SK-N-SH treated with all-trans-retinoic acid at 6 μM for 48 hours (cell line): ENCODE data around the gene DPYSL3.

ENCODE experiments used
- ATAC-seq: fragments of 200-7000 bp; cut with Tn5 transposase; 3 replicates; pipeline ENCODE4 v1.9.1; 2020; ENCODE audit warnings: mild to moderate bottlenecking, moderate library complexity
- BACH2 ChIP-seq: fragments of 250-450 bp; sonication (Bioruptor Pico); IDR thresholded peaks from 2 replicates; pipeline ENCODE4 v1.9.0; 2021; ENCODE audit warnings: mild to moderate bottlenecking, borderline replicate concordance
- CSDC2 ChIP-seq: fragments of 250-450 bp; sonication (Bioruptor Pico); IDR thresholded peaks from 2 replicates; pipeline ENCODE4 v1.5.0; 2020; ENCODE audit warnings: mild to moderate bottlenecking, moderate library complexity
- ESRRG ChIP-seq: fragments of 250-450 bp; sonication (Bioruptor Pico); IDR thresholded peaks from 2 replicates; pipeline ENCODE4 v1.6.1; 2021; ENCODE audit warnings: mild to moderate bottlenecking
- GLIS3 ChIP-seq: fragments of 250-450 bp; sonication (Bioruptor Pico); IDR thresholded peaks from 2 replicates; pipeline ENCODE4 v1.5.0; 2020; ENCODE audit warnings: mild to moderate bottlenecking, moderate library complexity
- ISL1 ChIP-seq: fragments of 250-450 bp; sonication (Bioruptor Pico); IDR thresholded peaks from 2 replicates; pipeline ENCODE4 v2.1.2; 2022; ENCODE audit warnings: mild to moderate bottlenecking, moderate library complexity
- OSR1 ChIP-seq: fragments of 250-450 bp; sonication (Bioruptor Pico); IDR thresholded peaks from 2 replicates; pipeline ENCODE4 v1.8.0; 2022; ENCODE audit warnings: moderate library complexity, mild to moderate bottlenecking, inconsistent platforms
- PPARA ChIP-seq: fragments of 250-450 bp; sonication (Bioruptor Pico); IDR thresholded peaks from 2 replicates; pipeline ENCODE4 v1.5.0; 2020; ENCODE audit warnings: mild to moderate bottlenecking, borderline replicate concordance
- RARB ChIP-seq: fragments of 250-450 bp; sonication (Bioruptor Pico); IDR thresholded peaks from 2 replicates; pipeline ENCODE4 v1.8.0; 2021; ENCODE audit warnings: mild to moderate bottlenecking, moderate library complexity
- SNAI2 ChIP-seq: fragments of 250-450 bp; sonication (Bioruptor Pico); IDR thresholded peaks from 2 replicates; pipeline ENCODE4 v1.5.0; 2020; ENCODE audit warnings: mild to moderate bottlenecking, moderate library complexity
- TCF4 ChIP-seq: fragments of 250-450 bp; sonication (Bioruptor Pico); IDR thresholded peaks from 2 replicates; pipeline ENCODE4 v1.8.0; 2021; ENCODE audit warnings: mild to moderate bottlenecking, moderate library complexity, borderline replicate concordance
- TOX ChIP-seq: fragments of 250-450 bp; sonication (Bioruptor Pico); IDR thresholded peaks from 2 replicates; pipeline ENCODE4 v1.8.0; 2021; ENCODE audit warnings: mild to moderate bottlenecking, moderate library complexity, borderline replicate concordance
- ZC3H10 ChIP-seq: fragments of 250-450 bp; sonication (Bioruptor Pico); IDR thresholded peaks from 2 replicates; pipeline ENCODE4 v1.5.1; 2021; ENCODE audit warnings: mild to moderate bottlenecking, moderate library complexity
- ZFP3 ChIP-seq: fragments of 250-450 bp; sonication (Bioruptor Pico); IDR thresholded peaks from 2 replicates; pipeline ENCODE4 v1.5.0; 2020; ENCODE audit warnings: mild to moderate bottlenecking, moderate library complexity
- ZFP30 ChIP-seq: fragments of 450-650 bp; formaldehyde crosslinking; IDR thresholded peaks from 2 replicates; pipeline ENCODE4 v1.5.0; 2022; ENCODE audit warnings: mild to moderate bottlenecking, moderate library complexity
- ZNF565 ChIP-seq: fragments of 450-650 bp; formaldehyde crosslinking; conservative IDR thresholded peaks from 2 replicates; pipeline ENCODE4 v1.5.0; 2020; ENCODE audit warnings: low read depth, mild to moderate bottlenecking, moderate library complexity
- ZNF70 ChIP-seq: fragments of 450-650 bp; formaldehyde crosslinking; IDR thresholded peaks from 2 replicates; pipeline ENCODE4 v1.5.0; 2020; ENCODE audit warnings: mild to moderate bottlenecking, moderate library complexity
- ZNF8 ChIP-seq: fragments of 450-650 bp; formaldehyde crosslinking; IDR thresholded peaks from 2 replicates; pipeline ENCODE4 v1.5.0; 2020; ENCODE audit warnings: mild to moderate bottlenecking, moderate library complexity
- TF ChIP-seq, protein P1 (sequence below): fragments of 250-450 bp; sonication (Bioruptor Pico); IDR thresholded peaks from 2 replicates; pipeline ENCODE4 v1.5.1; 2021; ENCODE audit warnings: mild to moderate bottlenecking, moderate library complexity
- TF ChIP-seq, protein P2 (sequence below): fragments of 250-450 bp; sonication (Bioruptor Pico); IDR thresholded peaks from 2 replicates; pipeline ENCODE4 v1.5.1; 2020; ENCODE audit warnings: low read depth, mild to moderate bottlenecking, moderate library complexity
- TF ChIP-seq, protein P3 (sequence below): fragments of 250-450 bp; sonication (Bioruptor Pico); IDR thresholded peaks from 2 replicates; pipeline ENCODE4 v1.8.0; 2021; ENCODE audit warnings: low read depth, mild to moderate bottlenecking, moderate library complexity, borderline replicate concordance
- TF ChIP-seq, protein P4 (sequence below): fragments of 250-450 bp; sonication (Bioruptor Pico); IDR thresholded peaks from 2 replicates; pipeline ENCODE4 v1.8.0; 2020; ENCODE audit warnings: mild to moderate bottlenecking, moderate library complexity, borderline replicate concordance
- TF ChIP-seq, protein P5 (sequence below): fragments of 250-450 bp; sonication (Bioruptor Pico); IDR thresholded peaks from 2 replicates; pipeline ENCODE4 v1.5.0; 2020; ENCODE audit warnings: mild to moderate bottlenecking, moderate library complexity

Gene DPYSL3

DNA sequence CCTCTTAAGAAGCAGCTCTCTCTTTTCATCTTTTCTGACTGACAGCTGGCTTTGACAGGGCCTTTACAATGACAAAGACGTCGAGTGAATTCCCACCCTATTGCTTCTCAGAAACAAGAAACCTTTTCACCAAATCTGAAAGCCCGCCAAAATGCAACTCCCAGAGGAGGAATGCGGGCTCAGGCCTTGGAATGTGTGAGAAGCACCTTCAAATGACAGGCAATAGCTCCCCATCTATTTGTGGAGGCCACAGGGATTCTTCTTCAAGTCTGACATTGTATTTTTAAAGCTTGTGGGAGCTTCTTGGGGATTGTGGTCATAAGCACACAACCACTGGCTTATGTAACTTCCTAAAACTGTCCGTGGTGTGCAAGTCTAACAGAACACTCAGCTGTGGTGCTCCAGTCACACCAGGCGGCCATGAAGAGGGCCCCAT, 72.7 kb downstream of the DPYSL3 start:
- no peak for ATAC-seq
- TF ChIP-seq TCF4 (CRISPR knock-in tag) (no peak), ZFP3 (CRISPR knock-in tag) (no peak), GLIS3 (no peak), CSDC2 (no peak), OSR1 (CRISPR knock-in tag) (no peak), ZC3H10 (CRISPR knock-in tag) (no peak), ZNF70 (CRISPR knock-in tag) (no peak), ZNF8 (no peak), SNAI2 (no peak), ZFP30 (CRISPR knock-in tag) (no peak), ISL1 (no peak), BACH2 (no peak), ESRRG (CRISPR knock-in tag) (no peak), TOX (CRISPR knock-in tag) (no peak)
- TF ChIP-seq, protein P1, sequence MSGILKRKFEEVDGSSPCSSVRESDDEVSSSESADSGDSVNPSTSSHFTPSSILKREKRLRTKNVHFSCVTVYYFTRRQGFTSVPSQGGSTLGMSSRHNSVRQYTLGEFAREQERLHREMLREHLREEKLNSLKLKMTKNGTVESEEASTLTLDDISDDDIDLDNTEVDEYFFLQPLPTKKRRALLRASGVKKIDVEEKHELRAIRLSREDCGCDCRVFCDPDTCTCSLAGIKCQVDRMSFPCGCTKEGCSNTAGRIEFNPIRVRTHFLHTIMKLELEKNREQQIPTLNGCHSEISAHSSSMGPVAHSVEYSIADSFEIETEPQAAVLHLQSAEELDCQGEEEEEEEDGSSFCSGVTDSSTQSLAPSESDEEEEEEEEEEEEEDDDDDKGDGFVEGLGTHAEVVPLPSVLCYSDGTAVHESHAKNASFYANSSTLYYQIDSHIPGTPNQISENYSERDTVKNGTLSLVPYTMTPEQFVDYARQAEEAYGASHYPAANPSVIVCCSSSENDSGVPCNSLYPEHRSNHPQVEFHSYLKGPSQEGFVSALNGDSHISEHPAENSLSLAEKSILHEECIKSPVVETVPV (CRISPR knock-in tag): no peak
- TF ChIP-seq, protein P2, sequence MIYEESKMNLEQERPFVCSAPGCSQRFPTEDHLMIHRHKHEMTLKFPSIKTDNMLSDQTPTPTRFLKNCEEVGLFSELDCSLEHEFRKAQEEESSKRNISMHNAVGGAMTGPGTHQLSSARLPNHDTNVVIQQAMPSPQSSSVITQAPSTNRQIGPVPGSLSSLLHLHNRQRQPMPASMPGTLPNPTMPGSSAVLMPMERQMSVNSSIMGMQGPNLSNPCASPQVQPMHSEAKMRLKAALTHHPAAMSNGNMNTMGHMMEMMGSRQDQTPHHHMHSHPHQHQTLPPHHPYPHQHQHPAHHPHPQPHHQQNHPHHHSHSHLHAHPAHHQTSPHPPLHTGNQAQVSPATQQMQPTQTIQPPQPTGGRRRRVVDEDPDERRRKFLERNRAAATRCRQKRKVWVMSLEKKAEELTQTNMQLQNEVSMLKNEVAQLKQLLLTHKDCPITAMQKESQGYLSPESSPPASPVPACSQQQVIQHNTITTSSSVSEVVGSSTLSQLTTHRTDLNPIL (CRISPR knock-in tag): no peak
- TF ChIP-seq, protein P3, sequence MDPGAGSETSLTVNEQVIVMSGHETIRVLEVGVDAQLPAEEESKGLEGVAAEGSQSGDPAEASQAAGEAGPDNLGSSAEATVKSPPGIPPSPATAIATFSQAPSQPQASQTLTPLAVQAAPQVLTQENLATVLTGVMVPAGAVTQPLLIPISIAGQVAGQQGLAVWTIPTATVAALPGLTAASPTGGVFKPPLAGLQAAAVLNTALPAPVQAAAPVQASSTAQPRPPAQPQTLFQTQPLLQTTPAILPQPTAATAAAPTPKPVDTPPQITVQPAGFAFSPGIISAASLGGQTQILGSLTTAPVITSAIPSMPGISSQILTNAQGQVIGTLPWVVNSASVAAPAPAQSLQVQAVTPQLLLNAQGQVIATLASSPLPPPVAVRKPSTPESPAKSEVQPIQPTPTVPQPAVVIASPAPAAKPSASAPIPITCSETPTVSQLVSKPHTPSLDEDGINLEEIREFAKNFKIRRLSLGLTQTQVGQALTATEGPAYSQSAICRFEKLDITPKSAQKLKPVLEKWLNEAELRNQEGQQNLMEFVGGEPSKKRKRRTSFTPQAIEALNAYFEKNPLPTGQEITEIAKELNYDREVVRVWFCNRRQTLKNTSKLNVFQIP (CRISPR knock-in tag): no peak
- TF ChIP-seq, protein P4, sequence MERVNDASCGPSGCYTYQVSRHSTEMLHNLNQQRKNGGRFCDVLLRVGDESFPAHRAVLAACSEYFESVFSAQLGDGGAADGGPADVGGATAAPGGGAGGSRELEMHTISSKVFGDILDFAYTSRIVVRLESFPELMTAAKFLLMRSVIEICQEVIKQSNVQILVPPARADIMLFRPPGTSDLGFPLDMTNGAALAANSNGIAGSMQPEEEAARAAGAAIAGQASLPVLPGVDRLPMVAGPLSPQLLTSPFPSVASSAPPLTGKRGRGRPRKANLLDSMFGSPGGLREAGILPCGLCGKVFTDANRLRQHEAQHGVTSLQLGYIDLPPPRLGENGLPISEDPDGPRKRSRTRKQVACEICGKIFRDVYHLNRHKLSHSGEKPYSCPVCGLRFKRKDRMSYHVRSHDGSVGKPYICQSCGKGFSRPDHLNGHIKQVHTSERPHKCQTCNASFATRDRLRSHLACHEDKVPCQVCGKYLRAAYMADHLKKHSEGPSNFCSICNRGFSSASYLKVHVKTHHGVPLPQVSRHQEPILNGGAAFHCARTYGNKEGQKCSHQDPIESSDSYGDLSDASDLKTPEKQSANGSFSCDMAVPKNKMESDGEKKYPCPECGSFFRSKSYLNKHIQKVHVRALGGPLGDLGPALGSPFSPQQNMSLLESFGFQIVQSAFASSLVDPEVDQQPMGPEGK (CRISPR knock-in tag): no peak
- TF ChIP-seq, protein P5, sequence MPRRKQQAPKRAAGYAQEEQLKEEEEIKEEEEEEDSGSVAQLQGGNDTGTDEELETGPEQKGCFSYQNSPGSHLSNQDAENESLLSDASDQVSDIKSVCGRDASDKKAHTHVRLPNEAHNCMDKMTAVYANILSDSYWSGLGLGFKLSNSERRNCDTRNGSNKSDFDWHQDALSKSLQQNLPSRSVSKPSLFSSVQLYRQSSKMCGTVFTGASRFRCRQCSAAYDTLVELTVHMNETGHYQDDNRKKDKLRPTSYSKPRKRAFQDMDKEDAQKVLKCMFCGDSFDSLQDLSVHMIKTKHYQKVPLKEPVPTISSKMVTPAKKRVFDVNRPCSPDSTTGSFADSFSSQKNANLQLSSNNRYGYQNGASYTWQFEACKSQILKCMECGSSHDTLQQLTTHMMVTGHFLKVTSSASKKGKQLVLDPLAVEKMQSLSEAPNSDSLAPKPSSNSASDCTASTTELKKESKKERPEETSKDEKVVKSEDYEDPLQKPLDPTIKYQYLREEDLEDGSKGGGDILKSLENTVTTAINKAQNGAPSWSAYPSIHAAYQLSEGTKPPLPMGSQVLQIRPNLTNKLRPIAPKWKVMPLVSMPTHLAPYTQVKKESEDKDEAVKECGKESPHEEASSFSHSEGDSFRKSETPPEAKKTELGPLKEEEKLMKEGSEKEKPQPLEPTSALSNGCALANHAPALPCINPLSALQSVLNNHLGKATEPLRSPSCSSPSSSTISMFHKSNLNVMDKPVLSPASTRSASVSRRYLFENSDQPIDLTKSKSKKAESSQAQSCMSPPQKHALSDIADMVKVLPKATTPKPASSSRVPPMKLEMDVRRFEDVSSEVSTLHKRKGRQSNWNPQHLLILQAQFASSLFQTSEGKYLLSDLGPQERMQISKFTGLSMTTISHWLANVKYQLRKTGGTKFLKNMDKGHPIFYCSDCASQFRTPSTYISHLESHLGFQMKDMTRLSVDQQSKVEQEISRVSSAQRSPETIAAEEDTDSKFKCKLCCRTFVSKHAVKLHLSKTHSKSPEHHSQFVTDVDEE (CRISPR knock-in tag): no peak

DNA sequence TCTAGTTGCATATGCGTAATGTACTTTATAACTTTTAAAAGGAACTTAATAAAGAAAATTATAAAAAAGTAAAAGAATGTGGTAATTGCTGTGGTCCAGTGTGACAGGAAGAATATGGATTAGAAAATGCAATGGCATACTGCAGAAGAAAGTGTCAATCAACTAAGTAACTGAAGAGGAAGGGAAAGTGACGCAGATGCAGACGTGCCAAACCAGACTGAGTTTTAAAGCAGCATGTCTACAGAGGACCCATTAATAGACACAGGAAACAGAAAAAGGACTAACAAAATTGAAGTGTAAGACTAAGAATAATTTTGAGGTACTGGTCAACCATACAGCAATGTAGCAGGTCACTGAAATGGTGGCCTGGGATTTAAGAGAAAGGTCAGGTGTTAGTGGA, 73.3 kb downstream of the DPYSL3 start:
- no peak for ATAC-seq
- TF ChIP-seq ZNF565: no peak
- no peak for TF ChIP-seq ZC3H10 (CRISPR knock-in tag)
- TF ChIP-seq, protein P4 (CRISPR knock-in tag): no peak
- no peak for TF ChIP-seq TOX (CRISPR knock-in tag)
- no peak for TF ChIP-seq SNAI2
- no peak for TF ChIP-seq ISL1
- TF ChIP-seq RARB: no peak
- TF ChIP-seq, protein P1 (CRISPR knock-in tag): no peak
- TF ChIP-seq, protein P5 (CRISPR knock-in tag): no peak
- TF ChIP-seq PPARA (CRISPR knock-in tag): no peak
- no peak for TF ChIP-seq ZNF70 (CRISPR knock-in tag)
- TF ChIP-seq, protein P3 (CRISPR knock-in tag): no peak
- TF ChIP-seq BACH2: no peak
